Stomach (tissue), 4 donors: ENCODE results near the gene PLEKHG2.

Source experiments
- CTCF ChIP-seq, 7 experiments: fragments of 450-650 bp in 4 of 7; fragments of 200-600 bp in 3 of 7; sonication (generic) in 3 of 7; IDR thresholded peaks; one replicate each; pipeline ENCODE4 v1.5.1; 2016 to 2019; ENCODE audit warnings: antibody characterized with exemption in 7 of 7, control low read depth in 2 of 7, mild to moderate bottlenecking in 1 of 7
- POLR2A ChIP-seq, 4 donors: fragments of 450-650 bp; IDR thresholded peaks; one replicate each; pipeline ENCODE4 v1.6.1; 2016; ENCODE audit warnings: antibody characterized with exemption in 4 of 4, control low read depth in 2 of 4, mild to moderate bottlenecking in 1 of 4, moderate library complexity in 1 of 4

- TF ChIP-seq CTCF (IDR thresholded peaks at IDR 0.05) = no peak
- TF ChIP-seq POLR2A (IDR thresholded peaks at IDR 0.05) = no peak
These were observed 12.8 kb upstream of the PLEKHG2 start for GRCh38 chr19:39399668-39400050.
